NCI-H1105 (cell line): ENCODE measurements around the gene TLR10.

Experiments used
- DNase-seq: peaks from one replicate; lab custom pipeline; 2025; lab: John Stamatoyannopoulos, UW

TLR10 gene

DNA sequence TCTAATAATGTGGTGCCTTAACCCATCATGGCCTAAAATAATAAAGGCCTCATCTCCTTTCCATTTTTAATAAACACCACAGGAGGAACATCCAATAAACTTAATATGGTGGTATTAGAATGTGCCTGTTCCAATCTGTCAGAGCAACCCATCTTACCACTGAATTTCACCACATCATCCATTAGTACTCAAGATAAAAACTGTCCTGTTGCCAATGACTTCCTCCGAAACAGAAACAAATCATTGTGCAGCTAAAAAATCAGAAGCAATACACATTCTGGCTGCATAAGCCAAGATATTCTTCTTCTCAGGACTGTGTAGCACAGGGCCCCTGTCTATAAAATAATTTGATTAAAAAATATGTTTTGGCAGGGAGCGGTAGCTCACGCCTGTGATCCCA is 18.5 kb downstream of the TLR10 start:
- DNase-seq = no peak

DNA sequence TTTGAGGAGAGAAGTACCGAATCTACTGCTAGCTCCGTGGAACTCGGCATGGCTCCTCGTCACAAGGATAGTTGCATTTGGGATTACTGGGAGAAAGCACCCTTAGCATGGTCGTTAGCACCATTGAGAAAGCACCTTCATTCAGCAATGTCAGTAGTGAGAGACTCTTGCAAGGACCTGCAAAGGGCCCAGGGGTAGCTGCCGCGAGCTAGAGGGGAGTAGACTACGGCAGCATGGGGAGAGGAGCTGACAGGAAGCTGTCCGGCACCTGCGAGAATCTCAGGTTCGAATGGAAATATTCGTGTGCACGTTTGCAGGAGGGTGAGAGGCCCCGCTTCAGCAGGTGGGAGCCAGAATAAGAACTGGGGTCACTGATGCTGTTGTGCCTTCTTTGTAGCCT is 20.2 kb downstream of the TLR10 start:
- no peak for DNase-seq

GRCh38 chr4:38759790-38760122 is 23.0 kb downstream of the TLR10 start:
- DNase-seq = no peak

- DNase-seq = no peak
These were observed 23.5 kb downstream of the TLR10 start for GRCh38 chr4:38759113-38759789.

DNA sequence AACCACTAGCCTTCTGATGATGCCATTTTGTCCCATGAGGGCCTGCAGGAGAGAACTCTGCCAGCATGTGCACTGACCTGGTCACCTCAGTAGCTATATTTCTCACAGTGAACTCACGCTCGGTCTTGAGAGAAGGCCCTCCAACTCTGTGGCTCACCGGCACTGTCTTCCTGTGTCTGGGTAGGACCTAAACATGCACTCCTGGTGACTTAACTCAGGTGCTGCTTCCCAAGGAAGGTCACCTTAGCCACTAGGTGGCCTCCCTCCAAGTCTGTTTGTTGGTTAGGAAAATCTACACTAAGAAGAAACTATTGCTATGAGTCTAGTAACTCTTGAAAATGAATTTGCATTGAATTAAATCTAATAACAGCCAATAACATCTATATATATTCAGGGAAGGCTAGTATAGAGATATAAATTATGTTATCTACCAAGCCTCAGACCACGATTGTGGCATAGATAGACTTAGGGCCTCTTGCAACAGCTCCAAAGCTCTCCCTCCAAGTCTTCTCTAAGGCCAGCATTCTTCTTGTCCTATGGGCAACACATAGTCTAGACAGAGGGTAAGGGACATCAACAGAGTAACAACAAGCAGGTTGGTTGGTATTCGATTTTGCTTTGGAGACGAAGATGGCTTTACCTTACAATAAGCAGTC is 24.7 kb downstream of the TLR10 start:
- no peak for DNase-seq

- DNase-seq = no peak
These were observed 29.6 kb downstream of the TLR10 start for GRCh38 chr4:38752941-38753806.

DNA sequence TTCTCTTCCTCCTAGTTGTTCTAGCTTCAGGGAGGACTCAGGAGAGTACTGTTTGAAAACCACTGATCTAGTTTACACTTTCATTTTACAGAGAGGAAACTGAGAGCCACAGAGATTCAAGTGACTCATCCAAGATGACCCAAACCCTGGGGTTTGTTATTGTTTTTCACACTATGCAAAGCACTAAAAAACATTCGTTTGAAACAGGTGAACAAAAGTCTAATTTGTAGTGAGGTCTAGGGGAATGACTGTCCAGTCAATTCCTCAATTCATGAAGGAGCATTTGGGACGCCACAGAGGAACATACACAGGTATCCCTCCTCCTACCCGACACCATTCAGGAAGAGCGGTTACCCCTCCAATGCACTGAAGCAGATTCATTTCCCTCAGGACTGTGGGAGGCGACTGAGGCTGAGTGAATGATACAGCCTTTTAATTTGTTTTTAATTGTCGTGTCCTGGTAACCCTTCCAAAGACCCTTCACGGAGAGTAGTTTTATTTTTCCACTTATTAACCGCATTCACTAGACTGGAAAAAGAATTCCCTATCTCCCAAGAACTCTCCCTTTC is 30.3 kb downstream of the TLR10 start:
- no peak for DNase-seq

DNA sequence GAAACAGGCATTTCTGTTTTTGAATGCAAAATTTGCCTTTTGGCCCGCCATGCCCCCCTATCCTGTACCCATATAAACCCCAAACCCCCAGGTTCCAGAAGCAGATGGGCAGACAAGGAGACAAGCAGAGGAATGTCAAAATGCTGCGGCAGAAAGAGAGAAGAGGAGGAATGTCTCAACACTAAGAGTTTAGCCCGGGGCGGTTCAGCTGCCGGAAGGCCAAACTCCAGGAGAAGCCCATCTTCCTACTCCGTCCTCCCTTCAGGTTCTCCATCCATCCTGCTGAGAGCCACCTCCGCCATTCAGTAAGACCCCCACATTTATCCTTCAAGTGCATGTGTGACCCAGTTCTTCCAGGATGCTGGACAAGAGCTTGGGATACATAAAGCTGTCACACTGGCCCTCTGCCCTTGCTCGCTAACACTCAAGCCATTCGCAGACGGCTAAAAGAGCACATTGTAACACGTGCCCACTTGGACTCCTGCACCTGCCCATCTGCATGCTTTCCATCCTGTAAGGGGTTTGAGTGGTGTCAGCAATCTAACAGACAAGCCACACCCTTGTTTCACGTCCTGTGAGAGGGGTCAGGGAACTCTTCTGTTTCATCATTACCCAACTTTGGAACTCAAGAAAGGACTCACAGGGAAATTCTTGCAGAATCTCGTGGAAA is 31.3 kb downstream of the TLR10 start:
- DNase-seq = no peak

- DNase-seq = no peak
These were observed 33.5 kb downstream of the TLR10 start for GRCh38 chr4:38749336-38749735.

DNA sequence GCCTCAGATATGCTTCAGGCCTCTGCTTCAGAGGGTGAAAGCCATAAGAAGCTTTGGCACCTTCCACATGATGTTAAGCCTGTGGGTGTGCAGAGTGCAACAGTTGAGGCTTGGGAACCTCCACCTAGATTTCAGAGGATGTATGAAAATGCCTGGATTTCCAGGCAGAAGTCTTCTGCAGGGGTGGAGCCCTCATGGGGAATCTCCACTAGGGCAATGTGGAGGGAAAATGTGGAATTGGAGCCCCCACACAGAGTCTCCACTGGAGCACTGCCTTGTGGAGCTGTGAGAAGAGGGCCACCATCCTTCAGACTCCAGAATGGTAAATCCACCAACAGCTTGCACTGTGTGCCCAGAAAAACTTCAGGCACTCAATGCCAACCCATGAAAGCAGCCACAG is 35.2 kb downstream of the TLR10 start:
- no peak for DNase-seq

- no peak for DNase-seq
These were observed 36.9 kb downstream of the TLR10 start for GRCh38 chr4:38745881-38746280.

DNA sequence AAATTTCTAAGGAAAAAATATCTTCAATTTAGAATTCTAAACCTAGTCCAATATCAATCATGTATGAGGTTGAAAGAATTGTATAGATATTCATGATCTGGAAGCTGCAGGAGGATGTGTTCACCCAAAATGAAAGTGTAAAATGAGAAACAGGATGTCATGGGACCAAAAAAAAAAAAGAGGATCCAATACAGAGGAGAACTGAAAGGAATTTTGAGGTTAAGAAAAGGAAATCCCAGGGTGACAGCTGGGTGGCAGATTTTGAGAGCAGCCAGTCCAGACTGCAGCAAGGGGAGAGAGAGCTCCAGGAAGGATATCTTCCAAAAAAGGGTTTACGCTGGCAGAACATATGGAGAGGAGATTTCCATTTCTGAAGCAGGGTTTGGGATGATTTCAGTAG is 38.9 kb downstream of the TLR10 start:
- DNase-seq = no peak

GRCh38 chr4:38740303-38740702 is 42.5 kb downstream of the TLR10 start:
- no peak for DNase-seq

DNA sequence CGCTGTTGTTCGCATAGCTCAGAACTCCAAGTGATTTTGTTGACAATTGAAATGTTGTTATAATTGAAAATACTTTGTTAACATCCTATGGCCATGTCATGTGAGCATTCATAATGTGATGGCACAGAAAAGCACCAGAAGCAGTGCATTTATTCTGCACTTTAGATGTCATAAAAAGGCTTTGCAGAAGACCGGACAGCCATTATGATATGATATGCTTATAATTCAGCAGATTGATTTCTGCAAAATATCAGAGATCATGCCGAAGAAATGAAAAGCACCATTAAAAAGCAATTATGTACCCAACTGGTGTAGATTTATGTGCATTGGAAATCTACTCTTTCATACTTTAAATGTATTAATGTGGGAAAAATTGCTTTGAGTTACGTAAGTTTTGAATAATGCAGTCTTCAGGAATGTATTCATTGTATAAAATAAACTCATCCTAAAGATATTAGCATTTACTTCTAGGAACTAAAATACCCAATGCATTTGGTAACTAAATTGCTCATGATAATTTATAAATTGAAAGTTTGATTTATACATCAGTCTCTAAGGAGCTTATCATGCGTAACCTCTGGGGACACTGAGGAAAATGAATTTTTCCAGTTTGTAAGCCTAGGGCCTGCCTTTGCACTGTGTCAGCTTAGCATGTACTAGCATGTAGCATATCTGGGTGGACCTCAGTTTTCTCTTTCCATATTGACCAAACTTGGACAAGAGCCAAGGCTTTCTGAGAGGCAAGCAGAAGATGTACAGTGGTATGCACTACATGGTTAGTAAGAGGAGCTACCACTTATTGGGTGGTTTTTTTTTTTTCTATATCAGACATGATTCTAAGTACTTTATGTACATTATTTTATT is 43.6 kb downstream of the TLR10 start:
- DNase-seq = no peak

DNA sequence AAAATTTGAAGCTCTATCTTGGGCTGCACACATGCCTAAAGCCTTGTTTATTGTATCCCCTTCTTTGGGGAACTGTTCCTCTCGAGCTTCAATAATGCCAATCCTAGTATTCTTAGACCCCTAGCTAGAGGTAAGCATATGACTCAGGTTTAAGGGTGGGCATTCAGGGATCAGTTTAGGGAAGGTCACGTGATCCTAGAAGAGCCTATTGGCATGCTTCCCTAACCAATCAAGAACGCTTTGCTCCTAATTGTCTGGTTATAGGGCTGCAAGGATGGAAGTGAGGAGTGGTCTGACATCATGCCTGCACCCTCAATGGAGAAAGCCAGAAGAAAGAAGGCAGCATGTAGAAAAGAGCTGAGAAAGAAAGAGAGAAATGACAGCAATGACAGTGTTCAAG is 46.9 kb downstream of the TLR10 start:
- DNase-seq = no peak

- no peak for DNase-seq
These were observed 47.9 kb downstream of the TLR10 start for GRCh38 chr4:38734911-38735310.

DNA sequence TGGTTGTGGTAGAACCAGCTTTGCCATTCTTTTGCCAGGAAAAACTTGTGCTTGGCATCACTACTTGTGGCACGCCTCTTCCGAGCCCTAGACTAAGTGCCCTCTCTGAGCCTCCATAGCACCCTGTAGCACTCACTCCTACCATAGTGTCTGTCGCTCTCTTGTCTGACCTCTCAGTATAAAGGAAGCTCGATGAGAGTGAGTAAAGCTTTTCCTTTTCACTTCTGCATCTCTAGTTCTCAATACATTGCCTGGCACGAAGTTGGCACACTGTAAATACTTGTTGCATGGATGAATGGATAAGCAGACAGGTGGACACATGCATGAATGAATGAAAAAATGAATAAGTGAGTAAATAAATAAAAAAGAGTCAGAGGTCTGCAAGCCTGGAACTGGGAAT is 48.3 kb downstream of the TLR10 start:
- DNase-seq = no peak

DNA sequence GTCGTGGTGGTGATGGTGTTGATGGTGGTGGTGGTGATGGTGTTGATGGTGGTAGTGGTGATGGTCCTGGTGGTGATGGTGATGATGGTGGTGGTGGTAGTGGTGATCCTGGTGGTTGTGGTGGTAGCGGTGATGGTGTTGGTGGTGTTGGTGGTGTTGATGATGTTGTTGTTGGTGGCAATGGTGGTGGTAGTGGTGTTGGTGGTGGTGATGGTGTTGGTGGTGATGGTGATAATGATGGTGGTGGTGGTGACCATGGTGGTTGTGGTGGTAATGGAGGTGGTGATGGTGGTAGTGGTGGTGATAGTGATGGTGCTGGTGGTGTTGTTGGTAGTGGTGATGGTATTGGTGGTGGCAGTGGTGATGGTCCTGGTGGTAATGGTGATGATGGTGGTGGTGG is 49.1 kb downstream of the TLR10 start:
- no peak for DNase-seq

DNA sequence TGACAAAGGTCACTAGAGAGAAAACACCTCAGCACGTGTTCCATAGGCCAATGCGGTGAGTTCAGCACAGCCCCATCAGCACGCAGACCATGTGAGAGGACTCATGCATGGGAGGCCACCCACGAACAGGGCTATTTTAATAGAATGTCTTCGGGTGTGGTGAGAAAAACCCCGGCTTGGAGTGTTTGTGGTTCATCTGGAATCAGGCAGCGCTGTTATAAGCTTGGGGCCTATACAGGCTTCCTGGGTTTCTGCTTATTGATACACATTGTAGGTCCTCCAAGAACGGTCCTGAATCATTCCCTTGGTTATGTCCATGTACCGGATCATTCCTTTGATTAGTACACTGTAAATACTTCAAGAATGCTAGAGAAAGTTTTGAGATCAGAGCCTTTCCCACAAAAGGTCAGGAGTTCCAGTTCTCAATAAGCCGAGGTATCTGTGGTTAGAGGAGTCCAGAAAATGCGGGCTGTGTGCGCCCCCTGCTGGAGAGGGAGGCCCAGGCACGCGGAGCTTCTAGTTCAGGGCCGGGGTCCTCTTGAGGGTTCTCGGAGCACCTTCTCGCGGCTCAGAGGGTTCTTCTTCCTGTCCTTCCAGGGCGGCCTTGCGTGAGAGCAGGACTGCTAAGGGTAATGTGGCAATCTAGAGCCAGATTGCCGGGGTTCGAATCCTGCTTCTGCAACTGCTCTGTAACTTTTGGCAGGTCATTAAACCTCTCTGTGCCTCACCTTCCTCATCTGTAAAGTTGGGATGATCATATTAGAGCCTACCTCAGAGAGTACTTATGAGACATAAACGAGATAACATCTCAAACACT is 51.8 kb downstream of the TLR10 start:
- no peak for DNase-seq

- DNase-seq = no peak
These were observed 52.3 kb downstream of the TLR10 start for GRCh38 chr4:38730493-38730829.
